Skeletal muscle satellite cell (primary cell): Measurements from ENCODE around the gene TUBA4A.

Experiments
- H3K27me3 ChIP-seq: 2 replicates; pipeline ENCODE4 v1.7.0; 2013; ENCODE audit warnings: low read length; ENCODE audit not compliant: control insufficient read depth, insufficient read depth
- H3K36me3 ChIP-seq: 2 replicates; pipeline ENCODE4 v1.7.0; 2013; ENCODE audit warnings: mild to moderate bottlenecking, control low read depth, low read length; ENCODE audit not compliant: insufficient read depth
- H3K4me1 ChIP-seq: 2 replicates; pipeline ENCODE4 v1.7.0; 2013; ENCODE audit warnings: low read length; ENCODE audit not compliant: control insufficient read depth, insufficient read depth
- H3K4me2 ChIP-seq: 2 replicates; pipeline ENCODE4 v1.7.0; 2013; ENCODE audit warnings: mild to moderate bottlenecking, low read length
- H3K4me3 ChIP-seq: 2 replicates; pipeline ENCODE4 v1.7.0; 2013; ENCODE audit warnings: low read length
- H3K9ac ChIP-seq: 2 replicates; pipeline ENCODE4 v1.7.0; 2013; ENCODE audit warnings: mild to moderate bottlenecking, low read depth, low read length, moderate library complexity
- H3K9me3 ChIP-seq: replicated peaks from 2 replicates; pipeline ENCODE4 v1.7.0; 2013; ENCODE audit warnings: mild to moderate bottlenecking, control low read depth, low read length

The TUBA4A gene

DNA sequence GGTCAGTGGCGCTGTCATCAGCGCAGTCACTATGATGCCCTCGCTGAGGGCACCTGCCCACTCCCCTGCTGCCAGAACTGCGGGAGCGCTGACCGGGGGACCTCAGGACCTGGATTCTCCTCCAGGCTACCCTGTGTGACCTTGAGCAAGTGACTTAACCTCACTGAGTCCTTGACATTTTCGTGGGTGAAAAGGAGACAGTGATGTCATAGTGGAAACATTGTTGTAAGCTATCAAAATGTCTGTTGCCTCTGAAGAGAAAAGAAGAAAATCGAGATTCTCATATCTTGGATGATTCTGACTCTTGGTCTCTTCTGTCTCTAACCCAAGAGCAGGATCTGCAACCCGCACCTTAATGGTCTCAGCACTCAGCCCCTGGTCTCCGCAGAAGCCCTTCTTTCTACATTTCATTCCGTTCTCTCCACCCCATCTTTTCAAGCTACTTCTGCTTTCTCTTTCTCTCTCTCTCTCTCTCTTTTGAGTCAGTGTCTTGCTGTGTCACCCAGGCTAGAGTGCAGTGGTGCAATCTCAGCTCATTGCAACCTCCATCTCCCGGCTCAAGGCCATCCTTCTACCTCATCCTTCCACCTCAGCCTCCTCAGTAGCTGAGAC lies 978 bp upstream of the TUBA4A start:
- Histone ChIP-seq H3K36me3 (peaks cover 5% of the 10 kb centered on the region), H3K4me2 (peak overlapping the region; percentile 99), H3K9me3 (no peaks in the 10 kb centered on the region), H3K4me3 (peak overlapping the region; percentile 76), H3K4me1 (peaks cover 51% of the 10 kb centered on the region), H3K9ac (peak overlapping the region; percentile 50), H3K27me3 (peaks cover 33% of the 10 kb centered on the region)

DNA sequence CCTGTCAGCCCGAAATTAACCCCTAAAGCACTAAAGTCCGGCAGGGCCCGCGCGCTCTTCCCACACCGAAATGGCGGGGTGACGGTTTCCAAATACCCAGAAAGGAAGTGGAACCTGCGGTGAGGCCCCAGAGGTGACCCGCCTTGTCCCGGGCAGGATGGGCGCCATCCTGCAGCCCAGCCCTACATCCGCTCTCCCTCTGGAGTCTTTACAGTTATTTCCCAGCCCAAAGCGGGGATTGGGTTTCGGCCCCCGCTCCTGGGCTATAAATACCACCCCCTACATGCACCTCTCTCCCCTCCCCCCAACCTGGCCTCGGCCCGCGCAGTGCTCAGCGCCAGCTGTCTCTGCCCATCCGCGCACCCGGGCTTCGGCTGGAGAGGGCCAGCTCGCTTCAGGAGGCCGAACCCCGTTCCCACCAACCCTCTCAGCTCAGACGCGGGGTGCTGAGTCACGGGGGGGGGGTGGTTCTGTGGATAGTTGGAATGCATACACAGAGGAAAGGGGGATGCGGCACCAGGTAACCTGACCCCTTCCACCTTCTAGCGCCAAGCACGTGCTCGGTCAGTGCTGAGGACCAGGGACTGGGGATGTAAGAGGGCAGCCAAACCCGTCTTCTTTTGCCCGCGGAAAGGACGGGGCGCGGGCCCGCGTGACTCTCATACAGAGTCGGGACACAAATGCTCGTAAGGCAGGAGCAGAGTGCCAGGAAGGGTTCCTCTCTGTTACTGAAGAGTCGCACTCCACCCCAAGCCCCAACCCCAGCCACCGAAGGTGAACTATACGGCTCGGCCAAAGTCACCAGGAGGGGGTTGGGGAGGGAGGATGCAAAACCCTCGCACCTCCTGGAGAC lies 592 bp downstream of the TUBA4A start, which contains the start of gene TUBA4B:
TUBA4B (plus strand) TSS at position 344 of the 853 bp plus-strand sequence; CDS start at position 509, 165 bp downstream.
- H3K4me2 ChIP-seq: peak within 1 kb of the TSS; percentile 99
- H3K4me1 ChIP-seq: peaks cover 67% of the 10 kb centered on the region
- peak within 1 kb of the TSS; percentile 68 for H3K9ac ChIP-seq
- peaks cover 9% of the 10 kb centered on the region for H3K36me3 ChIP-seq
- no peaks in the 10 kb centered on the region for H3K9me3 ChIP-seq
- H3K27me3 ChIP-seq: peaks cover 23% of the 10 kb centered on the region
- peak within 1 kb of the TSS; percentile 76 for H3K4me3 ChIP-seq

DNA sequence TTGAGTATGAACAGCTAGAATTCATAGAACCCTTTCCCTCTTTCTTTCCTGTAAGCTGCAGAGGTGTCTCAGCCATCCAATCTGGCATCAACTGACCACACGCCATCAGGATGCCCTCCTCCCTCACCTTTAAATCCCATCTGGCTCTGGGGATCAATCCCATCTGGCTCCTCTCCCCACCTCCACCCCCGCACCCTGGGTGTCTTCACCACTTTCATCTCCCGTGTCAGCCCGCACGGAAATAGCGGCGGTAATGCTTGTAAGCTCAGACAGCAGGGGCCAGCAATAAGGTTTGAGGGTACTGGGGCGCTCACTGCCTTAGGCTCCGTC lies 1.2 kb downstream of the TUBA4A start:
- peaks cover 68% of the 10 kb centered on the region for H3K4me1 ChIP-seq
- H3K27me3 ChIP-seq: peaks cover 23% of the 10 kb centered on the region
- no peaks in the 10 kb centered on the region for H3K9me3 ChIP-seq
- H3K4me2 ChIP-seq: peak overlapping the region; percentile 99
- peak overlapping the region; percentile 68 for H3K9ac ChIP-seq
- peaks cover 15% of the 10 kb centered on the region for H3K36me3 ChIP-seq
- peak overlapping the region; percentile 76 for H3K4me3 ChIP-seq

DNA sequence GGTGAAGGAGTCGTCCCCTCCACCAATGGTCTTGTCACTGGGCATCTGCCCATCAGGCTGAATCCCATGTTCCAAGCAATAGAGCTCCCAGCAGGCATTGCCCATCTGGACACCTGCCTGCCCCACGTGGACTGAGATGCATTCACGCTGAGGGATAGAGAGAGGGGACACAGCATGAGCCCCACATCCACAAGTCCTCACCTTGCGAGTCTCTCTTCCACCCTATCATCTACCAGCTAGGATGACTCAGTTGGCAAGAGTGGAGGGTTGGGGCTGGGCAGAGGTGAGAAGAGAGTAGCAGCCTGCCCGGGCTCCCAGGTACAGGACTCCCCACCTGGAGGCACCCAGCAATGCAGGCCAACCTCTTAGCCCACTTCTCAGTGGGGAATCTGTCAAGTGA lies 1.6 kb downstream of the TUBA4A start:
- H3K9ac ChIP-seq: peak overlapping the region; percentile 68
- peaks cover 19% of the 10 kb centered on the region for H3K36me3 ChIP-seq
- H3K4me2 ChIP-seq: peak overlapping the region; percentile 99
- H3K4me1 ChIP-seq: peaks cover 69% of the 10 kb centered on the region
- H3K27me3 ChIP-seq: peaks cover 23% of the 10 kb centered on the region
- H3K9me3 ChIP-seq: no peaks in the 10 kb centered on the region
- H3K4me3 ChIP-seq: peak overlapping the region; percentile 39

- Histone ChIP-seq H3K9ac (peak overlapping the region; percentile 41), H3K4me3 (peak overlapping the region; percentile 39), H3K27me3 (peaks cover 23% of the 10 kb centered on the region), H3K4me1 (peaks cover 74% of the 10 kb centered on the region), H3K4me2 (peak overlapping the region; percentile 99), H3K9me3 (no peaks in the 10 kb centered on the region), H3K36me3 (peaks cover 23% of the 10 kb centered on the region)
Observed at GRCh38 chr2:219251656-219252055, 2.1 kb downstream of the TUBA4A start.

DNA sequence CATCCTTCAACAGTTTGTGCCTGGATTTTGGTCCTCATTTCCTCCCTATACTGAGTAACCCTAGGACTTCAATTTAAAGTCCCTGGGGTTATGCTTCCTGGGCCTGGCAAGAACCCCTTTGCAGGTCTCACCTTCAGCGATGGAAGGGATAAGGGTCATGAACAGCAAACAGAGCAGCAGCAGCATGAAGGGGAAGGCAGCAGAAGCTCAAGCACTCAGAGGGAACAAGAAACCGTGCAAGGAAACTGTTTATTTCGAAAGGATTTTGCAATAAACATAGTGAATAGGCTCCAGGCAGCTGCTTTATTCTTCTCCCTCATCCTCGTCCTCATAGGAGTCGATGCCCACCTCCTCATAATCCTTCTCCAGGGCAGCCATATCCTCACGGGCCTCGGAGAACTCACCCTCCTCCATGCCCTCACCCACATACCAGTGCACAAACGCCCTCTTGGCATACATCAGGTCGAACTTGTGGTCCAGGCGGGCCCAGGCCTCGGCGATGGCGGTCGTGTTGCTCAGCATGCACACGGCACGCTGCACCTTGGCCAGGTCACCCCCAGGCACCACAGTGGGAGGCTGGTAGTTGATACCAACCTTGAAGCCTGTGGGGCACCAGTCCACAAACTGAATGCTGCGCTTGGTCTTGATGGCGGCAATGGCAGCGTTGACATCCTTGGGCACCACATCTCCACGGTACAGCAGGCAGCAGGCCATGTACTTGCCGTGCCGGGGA lies 3.5 kb downstream of the TUBA4A start:
- peaks cover 11% of the 10 kb centered on the region for H3K27me3 ChIP-seq
- peaks cover 82% of the 10 kb centered on the region for H3K4me1 ChIP-seq
- peak overlapping the region; percentile 8 for H3K4me3 ChIP-seq

GRCh38 chr2:219249203-219249980 lies 4.3 kb downstream of the TUBA4A start:
- Histone ChIP-seq H3K9ac (peak overlapping the region; percentile 66), H3K4me1 (peaks cover 84% of the 10 kb centered on the region), H3K27me3 (peaks cover 5% of the 10 kb centered on the region), H3K9me3 (no peaks in the 10 kb centered on the region), H3K4me2 (peak overlapping the region; percentile 41), H3K4me3 (peak overlapping the region; percentile 27), H3K36me3 (peaks cover 23% of the 10 kb centered on the region)

More for the DNA sequence above, 3.5 kb downstream of the TUBA4A start:
- H3K36me3 ChIP-seq: peaks cover 23% of the 10 kb centered on the region
- H3K9me3 ChIP-seq: no peaks in the 10 kb centered on the region
- peak overlapping the region; percentile 41 for H3K4me2 ChIP-seq
- H3K9ac ChIP-seq: peak overlapping the region; percentile 61

DNA sequence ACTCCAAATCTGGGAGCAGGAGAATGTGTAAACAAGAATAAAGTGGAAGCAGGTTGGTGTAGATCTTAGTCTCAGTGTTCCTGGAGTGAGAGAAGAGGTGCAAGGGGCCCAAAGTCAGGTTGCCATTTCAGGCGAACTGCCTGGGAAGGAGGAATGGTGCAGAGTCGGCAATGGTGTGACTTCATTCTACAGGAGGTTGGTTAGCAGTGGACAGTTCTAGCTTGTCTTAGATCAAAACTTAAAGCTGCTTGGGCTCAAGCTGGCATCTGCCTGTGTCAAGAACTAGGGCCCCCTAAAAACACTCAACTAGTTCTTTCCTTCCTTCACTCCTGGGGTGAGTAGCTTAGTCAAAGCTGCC lies 4.9 kb downstream of the TUBA4A start:
- no peaks in the 10 kb centered on the region for H3K9me3 ChIP-seq
- H3K4me2 ChIP-seq: peak overlapping the region; percentile 41
- H3K4me3 ChIP-seq: peak overlapping the region; percentile 27
- H3K27me3 ChIP-seq: no peaks in the 10 kb centered on the region
- H3K4me1 ChIP-seq: peaks cover 78% of the 10 kb centered on the region
- peaks cover 23% of the 10 kb centered on the region for H3K36me3 ChIP-seq
- H3K9ac ChIP-seq: peak overlapping the region; percentile 66

DNA sequence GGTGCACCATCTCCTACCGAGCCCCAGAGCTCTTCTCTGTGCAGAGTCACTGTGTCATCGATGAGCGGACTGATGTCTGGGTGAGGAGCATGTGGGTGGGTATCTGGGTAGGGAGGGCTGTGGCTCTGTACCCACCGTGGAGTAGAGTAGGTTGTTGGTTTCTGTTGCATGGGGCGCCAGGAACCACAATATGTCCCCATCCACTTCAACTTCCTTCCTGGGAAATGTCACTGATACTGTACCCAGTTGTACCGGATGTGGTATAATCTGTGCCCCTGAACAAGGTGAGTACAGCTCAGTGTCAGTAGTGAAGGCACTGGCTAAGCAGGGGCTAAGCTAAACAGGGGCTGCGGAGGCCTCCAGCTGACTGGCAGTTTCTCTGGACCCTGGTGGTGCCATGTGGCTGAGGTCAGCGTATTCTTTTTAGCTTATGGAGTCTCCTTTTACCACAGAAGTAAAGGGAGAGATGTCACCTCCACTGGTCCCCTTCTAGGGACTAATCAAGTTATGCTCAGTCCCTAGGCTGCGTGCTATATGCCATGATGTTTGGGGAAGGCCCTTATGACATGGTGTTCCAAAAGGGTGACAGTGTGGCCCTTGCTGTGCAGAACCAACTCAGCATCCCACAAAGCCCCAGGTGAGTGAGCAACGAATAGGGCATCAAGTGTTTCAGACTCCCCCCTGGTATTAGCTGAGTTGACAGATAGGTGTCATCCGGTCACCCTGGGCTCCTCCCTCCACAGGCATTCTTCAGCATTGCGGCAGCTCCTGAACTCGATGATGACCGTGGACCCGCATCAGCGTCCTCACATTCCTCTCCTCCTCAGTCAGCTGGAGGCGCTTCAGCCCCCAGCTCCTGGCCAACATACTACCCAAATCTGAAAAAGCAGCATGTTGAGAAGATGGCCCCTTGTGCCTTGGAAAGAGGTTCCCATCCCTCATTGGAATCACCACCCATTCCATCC lies 5.8 kb downstream of the TUBA4A start:
- H3K4me3 ChIP-seq: no peak overlapping the region
- H3K36me3 ChIP-seq: peaks cover 23% of the 10 kb centered on the region
- H3K4me1 ChIP-seq: peaks cover 69% of the 10 kb centered on the region
- H3K9ac ChIP-seq: no peak overlapping the region
- H3K9me3 ChIP-seq: no peaks in the 10 kb centered on the region
- H3K27me3 ChIP-seq: no peaks in the 10 kb centered on the region
- H3K4me2 ChIP-seq: no peak overlapping the region

- H3K4me2 ChIP-seq: peak overlapping the region; percentile 93
- H3K4me3 ChIP-seq: peak overlapping the region; percentile 92
- no peaks in the 10 kb centered on the region for H3K27me3 ChIP-seq
- H3K4me1 ChIP-seq: peaks cover 55% of the 10 kb centered on the region
- H3K9me3 ChIP-seq: no peaks in the 10 kb centered on the region
- H3K36me3 ChIP-seq: peaks cover 23% of the 10 kb centered on the region
- peak overlapping the region; percentile 99 for H3K9ac ChIP-seq
Observed at GRCh38 chr2:219246559-219246958, 7.2 kb downstream of the TUBA4A start.
